GM21723 (cell line): ENCODE results near the gene IVD.
A peak's percentile ranks its signal among the peaks of the same experiment; 100 is the strongest.

Experiments
- ATAC-seq: cut with Tn5 transposase; IDR thresholded peaks from one replicate; pipeline ENCODE4 v1.9.1; 2021; ENCODE audit warnings: mild to moderate bottlenecking, moderate library complexity; ENCODE audit not compliant: unreplicated experiment

The IVD gene

DNA sequence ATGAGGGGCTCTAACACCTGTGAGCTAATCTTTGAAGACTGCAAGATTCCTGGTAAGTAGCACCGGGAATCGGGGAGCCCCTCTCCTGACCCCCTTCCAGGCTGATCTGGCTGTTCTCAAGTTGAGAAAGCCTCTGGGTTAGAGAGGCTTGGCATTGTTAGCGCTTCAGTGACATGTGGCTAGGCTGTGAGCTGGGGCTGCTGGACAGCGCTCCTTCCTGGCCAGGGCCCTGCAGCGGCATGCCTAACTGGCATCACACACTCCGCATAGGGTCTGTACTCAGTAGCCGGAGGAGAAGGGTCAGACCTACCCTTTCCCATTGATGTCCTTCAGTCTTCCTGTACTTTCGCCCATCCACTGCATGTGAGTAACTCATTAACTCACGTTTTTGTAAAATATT is 7.4 kb downstream of the IVD start:
- ATAC-seq, result no peak

DNA sequence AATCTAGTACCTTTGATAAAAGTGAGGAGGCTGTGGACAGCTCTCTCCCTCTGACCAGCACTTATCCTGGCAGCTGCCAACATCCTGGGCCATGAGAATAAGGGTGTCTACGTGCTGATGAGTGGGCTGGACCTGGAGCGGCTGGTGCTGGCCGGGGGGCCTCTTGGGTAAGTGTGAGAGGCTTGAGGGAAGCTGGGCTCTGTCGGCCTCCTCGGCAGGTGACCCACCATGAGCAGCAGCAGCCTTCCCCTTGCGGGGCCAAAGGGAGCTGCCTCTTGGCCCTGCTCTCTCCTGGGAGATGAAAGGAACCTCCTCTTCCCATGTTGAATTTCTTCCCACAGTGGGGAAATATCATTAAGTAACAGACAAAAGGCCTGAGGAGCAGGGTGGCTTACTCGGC is 9.2 kb downstream of the IVD start:
- no peak for ATAC-seq

DNA sequence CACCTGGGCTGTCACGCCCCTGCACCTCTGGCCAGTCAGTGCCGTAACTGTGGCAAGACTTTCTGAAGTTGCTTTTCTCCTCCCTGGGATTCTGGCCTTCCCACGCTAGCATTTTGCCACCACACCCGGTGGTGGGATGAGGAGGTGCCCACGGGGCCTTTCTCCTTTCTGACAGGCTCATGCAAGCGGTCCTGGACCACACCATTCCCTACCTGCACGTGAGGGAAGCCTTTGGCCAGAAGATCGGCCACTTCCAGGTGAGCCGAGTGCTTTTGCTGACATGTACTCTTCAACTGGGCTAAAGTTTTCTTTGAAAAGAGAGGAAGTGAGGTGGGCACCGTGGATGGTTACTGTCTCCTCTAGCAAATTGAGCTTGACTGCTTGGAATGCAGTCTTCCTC is 9.6 kb downstream of the IVD start:
- no peak for ATAC-seq

DNA sequence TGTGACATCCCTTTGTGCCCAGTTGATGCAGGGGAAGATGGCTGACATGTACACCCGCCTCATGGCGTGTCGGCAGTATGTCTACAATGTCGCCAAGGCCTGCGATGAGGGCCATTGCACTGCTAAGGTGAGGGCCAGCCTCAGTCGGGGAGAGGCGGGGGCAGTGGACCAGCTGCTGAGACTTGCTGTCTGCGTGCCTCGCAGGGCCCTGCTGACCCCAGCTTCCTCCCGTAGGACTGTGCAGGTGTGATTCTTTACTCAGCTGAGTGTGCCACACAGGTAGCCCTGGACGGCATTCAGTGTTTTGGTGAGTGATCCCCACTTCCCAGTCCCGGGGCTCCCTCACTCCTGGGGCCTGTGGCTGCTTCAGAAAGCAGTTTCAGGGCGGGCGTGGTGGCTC is 10.5 kb downstream of the IVD start:
- ATAC-seq, result no peak

DNA sequence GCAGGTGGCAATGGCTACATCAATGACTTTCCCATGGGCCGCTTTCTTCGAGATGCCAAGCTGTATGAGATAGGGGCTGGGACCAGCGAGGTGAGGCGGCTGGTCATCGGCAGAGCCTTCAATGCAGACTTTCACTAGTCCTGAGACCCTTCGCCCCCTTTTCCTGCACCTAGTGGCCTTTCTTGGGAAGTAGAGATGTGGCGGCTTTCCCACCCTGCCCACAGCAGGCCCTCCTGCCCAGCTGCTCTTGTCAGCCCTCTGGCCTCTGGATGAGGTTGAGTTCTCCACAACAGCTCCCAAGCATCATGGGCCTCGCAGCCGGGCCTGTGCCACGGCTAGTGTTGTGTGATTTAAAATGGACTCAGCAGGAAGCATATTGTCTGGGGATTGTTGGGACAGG is 12.5 kb downstream of the IVD start:
- ATAC-seq, result no peak

DNA sequence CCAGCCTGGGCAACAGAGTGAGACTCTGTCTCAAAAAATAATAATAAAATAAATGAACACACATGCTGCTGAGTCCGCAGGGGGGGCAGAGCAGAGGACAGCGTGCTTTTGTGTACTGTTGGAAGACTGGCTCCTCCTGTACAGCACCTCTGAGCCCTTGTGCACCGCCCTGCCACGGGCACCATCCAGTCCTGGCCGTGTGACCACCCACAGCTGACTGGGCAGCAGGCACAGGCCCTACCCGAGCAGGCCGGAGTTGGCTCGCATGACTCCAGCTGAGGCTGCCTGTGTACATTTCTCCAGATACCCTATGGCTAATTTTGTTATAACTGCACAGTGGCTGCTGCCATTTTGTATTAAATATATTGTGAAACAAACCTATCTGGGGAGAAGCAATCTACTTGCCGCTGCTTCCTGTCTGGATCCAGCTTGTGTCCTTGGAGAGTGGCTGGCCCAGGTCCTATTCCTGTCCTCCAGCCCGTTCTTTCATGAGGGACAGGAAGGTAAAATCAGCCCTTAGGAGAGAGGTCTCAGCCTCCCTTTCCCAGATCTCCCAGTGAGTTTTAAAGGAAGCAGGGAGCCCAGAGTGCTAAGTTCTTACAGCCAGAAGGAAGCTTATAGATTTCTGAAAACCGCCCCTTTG is 14.6 kb downstream of the IVD start:
- no peak for ATAC-seq

DNA sequence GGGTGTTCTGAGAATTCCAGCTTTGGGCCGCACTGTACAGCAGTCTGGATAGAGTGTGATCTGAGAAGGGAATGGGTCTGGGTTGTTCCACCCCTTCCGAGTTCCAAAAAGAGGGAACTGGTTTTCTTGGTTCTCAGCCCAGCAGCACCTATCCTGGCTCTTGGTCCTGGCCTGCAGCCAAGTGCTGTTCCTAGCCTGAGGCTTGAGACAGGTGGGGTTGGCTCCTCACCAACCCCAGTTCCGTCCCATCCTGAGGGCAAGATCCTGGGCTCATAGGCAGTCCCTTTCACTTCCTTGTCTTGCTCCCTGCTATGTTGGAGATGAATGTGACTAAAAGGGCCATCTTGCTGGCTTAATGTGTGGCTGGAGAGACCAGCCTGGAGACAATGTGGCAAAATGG is 15.2 kb downstream of the IVD start:
- ATAC-seq, result no peak

DNA sequence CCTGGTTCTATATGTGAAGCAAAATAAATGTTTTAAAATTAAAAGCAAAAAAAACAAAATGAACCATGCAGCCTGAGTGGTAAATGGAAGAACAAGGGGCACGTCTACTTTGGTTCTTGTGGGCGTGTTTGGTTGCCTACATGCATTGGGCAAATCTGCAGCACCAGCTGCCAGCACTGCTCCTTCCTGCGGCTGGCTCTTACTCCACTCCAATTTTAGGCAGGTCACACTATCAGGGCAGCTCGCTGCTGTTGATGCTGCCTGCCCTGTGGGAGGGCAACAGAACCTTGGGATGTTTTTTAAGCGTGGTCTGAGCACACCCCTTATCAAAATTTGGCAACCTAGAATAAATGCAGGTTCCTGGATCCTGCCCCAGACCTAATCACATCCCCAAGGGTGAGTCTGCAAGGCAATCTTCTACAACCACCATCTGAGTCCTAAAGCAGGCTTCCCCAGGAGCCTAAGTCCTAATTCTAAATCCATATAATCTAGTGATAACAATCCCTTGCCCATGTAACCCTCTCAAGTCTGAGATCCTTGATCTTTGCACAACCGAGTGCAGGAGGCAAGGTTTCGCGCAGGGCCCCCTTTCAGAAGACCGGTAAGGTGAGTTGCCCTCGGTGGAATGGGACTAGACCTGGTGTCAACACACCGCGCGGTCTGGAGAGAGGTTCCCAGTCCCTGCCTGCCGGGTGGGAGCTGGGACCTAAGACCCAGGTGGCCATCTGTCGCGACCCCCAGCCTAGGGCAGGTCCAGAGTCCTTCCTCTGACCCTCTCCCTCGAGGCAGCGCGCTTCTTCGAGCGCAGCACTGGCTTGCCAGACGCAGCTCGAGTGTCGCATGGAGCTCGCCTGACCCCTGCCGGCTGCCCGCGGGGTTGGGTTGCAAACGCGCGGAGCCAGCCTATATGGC is 15.9 kb downstream of the IVD start:
- ATAC-seq, result peak; percentile 89

DNA sequence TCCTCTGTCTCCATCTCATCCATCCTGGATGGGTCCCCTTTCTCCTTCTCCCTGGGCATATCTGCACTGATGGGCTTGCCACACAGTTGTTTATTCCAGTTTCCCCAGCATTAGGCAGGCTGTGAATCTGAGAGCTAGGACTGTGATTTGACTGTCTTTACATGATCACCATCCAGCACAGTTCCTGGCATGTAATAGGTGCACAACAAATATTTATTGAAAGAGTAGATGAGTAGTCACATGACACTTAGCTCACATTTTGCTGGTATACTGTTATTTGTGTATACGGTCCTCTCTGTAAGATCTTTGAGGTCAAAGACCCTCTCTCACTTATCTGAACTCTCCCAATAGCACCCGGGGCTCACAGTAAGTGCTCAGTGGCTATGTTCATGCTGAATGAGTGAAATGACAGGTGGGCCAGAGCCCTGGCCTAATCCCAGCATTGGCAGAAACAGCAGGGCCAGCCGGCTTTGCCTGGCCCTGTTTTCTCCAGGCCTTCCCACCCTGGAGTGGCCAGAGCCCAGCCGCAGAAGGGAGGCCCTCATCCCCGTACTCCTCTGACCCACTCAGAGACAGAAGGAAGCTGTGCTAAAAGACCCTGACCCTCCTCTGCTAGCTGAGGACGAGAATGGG is 19.0 kb downstream of the IVD start:
- no peak for ATAC-seq

DNA sequence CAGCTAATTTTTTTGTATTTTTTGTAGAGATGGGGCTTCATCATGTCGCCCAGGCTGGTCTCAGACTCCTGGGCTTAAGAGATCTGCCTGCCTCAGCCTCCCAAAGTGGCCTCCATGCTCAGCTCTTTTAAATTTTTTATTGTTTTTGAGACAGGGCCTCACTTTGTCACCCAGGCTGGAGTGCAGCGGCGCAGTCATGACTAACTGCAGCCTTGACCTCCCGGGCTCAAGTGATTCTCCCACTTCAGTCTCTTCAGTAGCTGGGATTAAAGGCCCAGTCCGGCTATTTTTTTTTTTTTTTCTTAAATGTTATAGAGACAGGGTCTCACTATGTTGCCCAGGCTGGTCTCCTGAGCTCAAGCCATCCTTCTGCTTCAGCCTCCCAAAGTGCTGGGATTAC is 20.1 kb downstream of the IVD start:
- no peak for ATAC-seq

DNA sequence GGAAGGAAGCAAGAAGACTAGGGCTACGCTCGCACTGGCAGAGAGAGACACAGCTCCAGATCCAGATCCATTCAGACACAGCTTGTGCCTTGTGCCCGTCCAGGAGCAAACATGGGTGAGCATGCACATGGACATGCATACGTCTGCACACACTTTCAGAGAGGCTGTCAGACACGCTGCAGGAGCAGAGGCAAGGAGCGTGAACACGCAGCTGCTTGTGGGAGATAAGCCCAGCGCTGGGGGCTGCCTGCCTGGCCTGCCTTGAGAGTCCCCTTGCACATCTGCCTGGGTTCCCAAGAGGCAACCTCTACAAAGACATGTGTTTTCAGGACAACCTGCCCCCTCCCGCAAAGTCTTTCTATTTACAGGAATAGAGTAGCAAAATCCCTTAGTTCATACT is 21.6 kb downstream of the IVD start:
- no peak for ATAC-seq

DNA sequence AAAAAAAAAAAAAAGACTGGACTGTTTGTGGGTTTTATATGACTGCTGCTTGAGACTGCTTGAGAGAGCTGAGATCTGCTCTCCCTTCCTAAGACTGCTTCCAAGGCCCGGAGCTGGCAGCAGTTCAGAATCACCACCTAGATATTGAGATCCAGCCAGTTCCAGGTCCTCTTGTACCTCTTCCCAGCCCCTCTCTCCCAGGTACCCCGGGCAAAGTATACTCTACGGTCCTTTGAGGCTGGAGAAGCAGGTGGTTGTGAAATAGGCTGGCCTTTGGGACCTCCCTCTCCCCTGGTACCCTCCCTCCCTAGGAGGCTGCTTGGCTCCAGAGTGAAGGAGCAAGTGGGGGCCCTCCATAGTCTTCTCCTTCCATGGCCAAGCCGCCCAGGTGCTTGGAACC is 22.6 kb downstream of the IVD start:
- no peak for ATAC-seq

DNA sequence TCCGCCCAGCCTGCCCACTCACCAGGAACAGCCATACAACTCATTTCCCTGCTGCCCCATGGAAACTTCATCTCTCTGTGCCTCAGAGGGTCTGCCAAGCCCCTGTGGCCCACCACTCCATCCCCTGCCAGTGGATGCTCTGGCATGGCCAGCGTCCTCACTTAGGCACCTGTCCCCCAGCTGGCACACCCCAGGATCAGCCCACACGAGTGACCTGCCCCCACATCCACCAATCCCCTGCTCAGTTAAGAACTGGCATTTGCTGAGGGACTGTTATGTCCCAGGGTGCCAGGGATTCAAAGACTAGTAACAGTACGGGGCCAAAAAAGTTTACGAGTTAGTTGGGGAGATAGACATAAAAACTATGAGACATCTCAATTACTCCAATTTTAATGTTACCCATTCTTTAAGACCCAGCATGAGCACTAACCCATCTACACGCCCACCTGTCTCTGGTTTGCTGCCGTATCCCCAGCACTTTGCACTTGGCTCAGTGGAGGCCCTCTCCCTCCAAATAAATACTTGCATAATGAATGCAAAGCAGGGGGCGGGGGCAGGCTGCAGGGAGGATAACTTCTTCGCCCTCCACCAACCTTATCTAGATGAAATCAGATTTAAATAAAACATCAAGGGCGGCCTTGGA is 23.6 kb downstream of the IVD start:
- ATAC-seq, result no peak

DNA sequence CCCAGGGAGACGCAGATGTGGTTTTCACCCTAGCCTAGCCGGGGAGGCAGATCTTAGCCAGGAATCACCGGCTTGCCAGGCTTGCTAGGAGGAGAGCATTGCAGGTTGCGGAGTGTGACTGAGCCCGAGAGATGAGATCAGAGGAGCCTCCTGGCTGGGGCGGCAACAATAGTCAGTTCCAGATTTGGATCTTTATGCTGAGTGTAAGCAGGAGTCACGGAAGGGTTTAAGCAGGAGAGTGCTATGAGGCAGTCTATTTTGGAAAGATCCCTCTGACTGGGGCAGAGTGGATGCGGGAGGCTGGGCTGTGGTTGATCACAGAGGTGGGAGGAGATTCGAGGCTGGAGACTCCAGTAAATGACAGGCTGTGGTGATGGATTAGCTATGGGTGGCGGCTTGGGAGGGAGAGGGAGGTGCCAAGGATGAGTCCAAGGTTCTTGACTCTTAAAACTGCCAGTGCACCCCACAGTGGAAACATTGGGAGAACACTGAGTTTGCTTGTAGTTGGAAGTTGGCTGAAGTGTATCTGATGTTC is 24.7 kb downstream of the IVD start:
- ATAC-seq, result no peak

DNA sequence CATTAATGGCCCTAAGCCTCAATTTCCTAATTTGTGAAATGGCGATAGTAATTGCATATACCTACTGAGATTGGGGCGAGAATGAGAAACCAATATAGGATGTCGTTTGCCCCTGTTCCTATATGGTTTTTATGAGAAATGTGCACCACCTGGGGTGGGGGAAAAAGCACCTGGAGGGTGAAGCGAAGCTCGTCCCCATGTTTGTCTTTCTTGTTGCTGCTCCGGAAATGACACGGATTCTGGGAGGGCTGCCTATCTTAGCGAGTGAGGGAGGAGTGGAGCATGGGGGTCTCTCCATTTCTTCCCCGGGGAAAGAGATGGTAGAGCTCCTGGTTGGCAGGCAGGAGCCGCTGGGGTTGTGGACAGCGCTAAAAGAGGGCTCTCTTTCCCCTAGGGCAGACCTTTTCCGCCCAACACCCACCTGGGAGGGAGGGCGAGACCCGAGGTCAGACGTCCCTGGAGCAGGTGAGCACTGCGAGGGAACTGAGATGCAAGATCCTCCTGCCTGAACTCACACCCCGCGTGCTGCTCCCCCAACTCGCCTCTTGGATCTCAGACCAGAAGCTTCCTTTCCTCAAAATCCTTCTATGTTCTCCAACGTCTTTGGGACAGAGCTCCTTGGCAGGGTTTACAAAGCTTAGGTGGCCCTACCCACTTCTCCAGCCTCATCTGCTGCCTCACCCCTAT is 29.6 kb downstream of the IVD start:
- ATAC-seq, result no peak

DNA sequence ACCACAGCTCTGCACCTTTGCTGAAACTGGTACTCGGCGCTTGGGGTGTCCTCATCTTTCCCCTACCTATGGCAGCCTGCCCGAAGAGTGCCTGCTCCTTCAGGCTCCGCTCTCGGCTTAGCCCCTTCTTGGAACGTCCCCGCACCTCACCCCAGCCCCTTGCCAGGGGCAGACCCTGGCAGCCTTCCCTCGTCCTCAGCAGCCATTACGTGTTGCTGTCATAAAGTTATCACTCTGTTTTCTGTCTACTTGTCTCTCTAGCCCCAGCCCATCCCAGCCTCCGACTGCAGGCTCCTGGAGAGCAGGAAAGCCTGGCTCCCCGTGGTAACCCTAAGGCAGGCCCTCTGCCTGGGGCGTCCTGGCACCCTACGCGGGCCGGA is 30.1 kb downstream of the IVD start:
- no peak for ATAC-seq

DNA sequence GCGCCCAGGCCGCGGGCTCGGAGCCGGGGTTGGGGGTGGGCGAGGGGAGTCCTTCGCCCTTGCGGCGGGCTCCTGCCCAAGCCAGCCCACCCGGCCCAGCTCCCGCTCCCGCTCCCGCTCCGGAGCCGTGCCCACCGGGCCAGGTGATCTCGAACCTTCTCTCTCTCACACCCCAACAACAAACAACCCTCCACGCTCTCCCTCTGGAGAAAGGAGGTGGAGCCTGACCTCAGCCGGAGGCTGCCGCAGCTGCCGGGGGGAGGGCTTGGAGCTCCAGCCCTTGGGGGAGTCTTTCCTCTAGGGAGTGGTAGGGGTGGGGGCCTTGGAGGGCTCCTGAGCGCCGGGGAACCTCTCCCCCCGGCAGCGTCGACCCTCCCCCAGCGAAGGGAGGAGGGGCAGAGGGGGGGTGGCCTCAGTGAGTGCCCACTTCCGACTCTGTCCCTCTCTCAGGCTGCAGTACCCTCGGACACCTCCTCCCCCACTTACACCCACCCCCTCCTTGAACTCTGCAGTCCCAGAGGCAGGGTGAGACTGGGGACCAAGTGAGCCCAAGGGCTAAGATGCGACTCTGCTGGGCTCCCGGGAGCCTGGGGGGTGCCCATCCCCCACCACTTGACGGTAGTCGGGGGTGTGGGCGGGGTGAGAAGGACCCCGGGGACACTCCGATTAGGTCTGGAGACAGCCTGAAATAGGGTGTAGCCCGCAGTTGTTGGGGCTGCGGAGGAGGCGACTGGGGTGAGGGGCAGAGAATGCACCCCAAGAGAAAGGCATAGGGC is 30.7 kb downstream of the IVD start:
- ATAC-seq, result no peak

DNA sequence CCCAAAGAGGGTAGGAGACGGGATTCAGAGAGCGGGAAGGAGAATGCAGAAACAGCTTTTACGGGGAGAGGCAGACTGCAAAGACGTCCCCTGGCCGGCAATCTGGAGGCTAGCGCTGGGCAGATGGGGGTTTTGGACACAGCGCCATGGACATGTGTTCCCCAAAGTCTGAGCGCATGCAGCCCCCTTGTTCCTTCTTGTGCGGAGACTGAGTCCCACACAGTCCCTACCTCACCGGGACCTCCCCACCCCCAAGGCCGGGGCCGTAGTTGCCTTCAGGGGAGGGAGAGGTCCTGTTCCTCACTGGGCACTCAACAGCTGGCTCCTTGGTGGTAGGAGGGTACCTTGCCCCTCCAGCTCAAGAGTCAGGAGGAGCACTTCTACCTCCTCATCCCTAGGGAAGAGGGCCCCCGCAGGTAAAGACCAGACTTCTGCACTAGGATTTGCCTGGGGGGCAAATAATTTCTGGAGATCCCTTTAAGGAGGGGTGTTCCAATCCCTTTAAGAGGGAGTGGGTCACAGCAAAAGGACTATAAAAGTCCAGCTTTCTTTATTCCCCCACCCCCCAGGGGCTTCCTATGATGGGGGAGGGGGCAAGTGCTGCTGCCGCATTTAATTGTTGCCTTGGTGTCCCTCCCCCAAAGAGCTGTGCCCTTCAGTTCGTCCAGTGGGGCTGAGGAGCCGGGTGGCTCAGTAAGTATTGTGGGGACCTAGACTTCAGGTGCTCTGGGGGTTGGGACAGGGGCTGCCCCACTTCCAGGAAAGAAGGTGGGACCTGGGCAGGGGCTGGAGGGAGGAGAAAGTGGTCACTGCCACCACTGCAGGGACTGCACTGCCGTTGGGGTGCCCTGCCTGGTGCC is 31.5 kb downstream of the IVD start:
- ATAC-seq, result no peak
